Measurements from ENCODE around the gene LDLRAP1. TPM values are rescaled to one million over a fixed set of nuclear protein-coding genes. Genes with fewer than 3 reads are reported as not detected.

Gene LDLRAP1
- total RNA-seq, 1 experiment from 2014 or later: 16.3 TPM

DNA sequence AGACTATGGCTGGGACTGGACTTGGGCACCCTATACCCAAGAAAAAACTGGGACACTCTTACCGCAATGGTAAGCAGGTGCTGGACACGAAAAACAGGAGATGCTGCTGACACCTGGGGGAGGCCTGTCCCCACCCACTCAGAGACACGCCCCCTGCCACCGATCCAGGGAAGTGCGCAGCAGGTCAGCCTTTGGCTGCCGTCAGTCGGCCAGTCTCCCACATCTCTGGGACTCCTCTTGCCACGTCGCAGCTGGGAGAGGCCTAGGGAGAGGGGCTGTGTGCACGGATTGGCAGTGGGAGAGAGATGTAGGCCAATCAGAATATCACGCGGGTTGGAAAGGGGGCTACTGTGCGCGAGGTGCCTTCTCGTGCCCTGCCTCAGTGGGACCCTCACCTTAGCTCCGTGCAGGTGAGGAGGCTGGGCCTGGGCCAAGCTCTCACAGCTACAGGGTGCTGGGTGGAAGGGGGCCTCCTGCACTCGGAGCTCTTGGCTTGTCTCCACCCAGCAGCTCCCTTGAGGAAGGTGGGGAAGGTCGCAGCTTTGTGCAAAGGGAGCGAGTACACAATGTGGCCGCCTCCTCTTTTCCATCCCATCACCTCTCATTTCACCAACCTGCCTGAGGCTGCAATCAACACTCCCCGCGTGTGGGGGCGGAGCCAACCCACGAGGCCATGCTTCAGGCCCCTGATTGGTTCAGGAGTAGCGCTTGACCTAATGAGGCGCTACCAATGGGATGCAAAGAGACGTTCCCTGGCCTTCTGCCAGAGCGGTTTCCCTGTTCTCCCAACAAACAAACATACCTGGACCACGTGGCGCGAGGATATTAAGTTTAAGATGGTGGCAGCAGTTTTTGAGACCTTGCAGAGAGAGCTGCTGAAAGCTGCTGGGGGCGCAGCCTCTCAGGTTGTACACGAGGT lies 25.7 kb upstream of the LDLRAP1 start (continued):
- TF ChIP-seq NFYB (CRISPR knock-in tag; conservative IDR thresholded peaks at IDR 0.05; ENCODE audit: low read depth) (peak; percentile 51; the same call in 1 of the 2 replicates), PREB (CRISPR knock-in tag; IDR thresholded peaks at IDR 0.05; ENCODE audit: borderline replicate concordance) (no peak)
- TF ChIP-seq, protein P1, sequence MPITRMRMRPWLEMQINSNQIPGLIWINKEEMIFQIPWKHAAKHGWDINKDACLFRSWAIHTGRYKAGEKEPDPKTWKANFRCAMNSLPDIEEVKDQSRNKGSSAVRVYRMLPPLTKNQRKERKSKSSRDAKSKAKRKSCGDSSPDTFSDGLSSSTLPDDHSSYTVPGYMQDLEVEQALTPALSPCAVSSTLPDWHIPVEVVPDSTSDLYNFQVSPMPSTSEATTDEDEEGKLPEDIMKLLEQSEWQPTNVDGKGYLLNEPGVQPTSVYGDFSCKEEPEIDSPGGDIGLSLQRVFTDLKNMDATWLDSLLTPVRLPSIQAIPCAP (CRISPR knock-in tag; IDR thresholded peaks at IDR 0.05): no peak

DNA sequence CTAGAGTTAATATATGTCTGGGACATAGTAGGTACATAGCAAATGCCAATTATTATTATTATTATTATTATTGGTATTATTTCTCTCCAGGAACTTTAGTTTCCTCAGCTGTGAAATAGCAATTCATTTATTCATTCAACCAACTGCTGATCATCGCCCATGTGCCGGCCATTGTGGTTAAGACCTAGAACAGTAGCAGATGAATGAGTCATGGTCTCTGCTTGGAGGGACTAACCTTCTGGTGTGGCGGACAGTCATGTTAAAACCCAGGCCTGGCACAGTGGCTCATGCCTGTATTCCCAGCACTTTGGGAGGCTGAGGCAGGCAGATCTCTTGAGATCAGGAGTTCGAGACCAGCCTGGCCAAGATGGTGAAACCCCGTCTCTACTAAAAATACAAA lies 23.8 kb upstream of the LDLRAP1 start:
- H3K27me3 Mint-ChIP-seq (ENCODE audit: low read depth): no peaks in the 10 kb centered on the region; the same call in 1 of the 2 replicates
- ATAC-seq (no peak), DNase-seq (ENCODE audit: low spot score) (no peak)
- peaks cover 23% of the 10 kb centered on the region for H3K4me1 Mint-ChIP-seq
- CTCF ChIA-PET: interaction anchor here (0.5 to 10.9 kb wide), 13 partner anchors 9 to 291 kb away, joined by 3 to 175 read pairs (median 4); no protein-coding TSS in a partner anchor
- H3K27ac Mint-ChIP-seq: no peak overlapping the region
- no peak for TF ChIP-seq ELF4 (CRISPR knock-in tag; IDR thresholded peaks at IDR 0.05; ENCODE audit: low read depth)
- TF ChIP-seq FOXP4 (CRISPR knock-in tag; IDR thresholded peaks at IDR 0.05): no peak
- TF ChIP-seq ATF1 (CRISPR knock-in tag; IDR thresholded peaks at IDR 0.05): no peak
- no peak for TF ChIP-seq ATF3 (CRISPR knock-in tag; conservative IDR thresholded peaks at IDR 0.05)
- TF ChIP-seq ZNF416 (CRISPR knock-in tag; IDR thresholded peaks at IDR 0.05): no peak
- TF ChIP-seq E2F4 (CRISPR knock-in tag; IDR thresholded peaks at IDR 0.05; ENCODE audit: borderline replicate concordance, low read depth): no peak
- TF ChIP-seq FOXK1 (CRISPR knock-in tag; IDR thresholded peaks at IDR 0.05): no peak
- TF ChIP-seq ZNF532 (CRISPR knock-in tag; IDR thresholded peaks at IDR 0.05; ENCODE audit: borderline replicate concordance): no peak
- no peak for TF ChIP-seq CDX4 (CRISPR knock-in tag; IDR thresholded peaks at IDR 0.05; ENCODE audit: borderline replicate concordance)
- H3K9me3 Mint-ChIP-seq: peaks cover 3% of the 10 kb centered on the region; the same call in 1 of the 2 replicates
- no peaks in the 10 kb centered on the region for H3K36me3 Mint-ChIP-seq
- POLR2A ChIA-PET: interaction anchor here (0.5 kb wide), 1 partner anchor 1756 kb away, joined by 3 read pairs; no protein-coding TSS in a partner anchor
- H3K4me3 Mint-ChIP-seq: no peak overlapping the region

Data from WTC11 (cell line).